ENCODE results near the gene SPEN. TPM values are rescaled to one million over a fixed set of nuclear protein-coding genes. Genes with fewer than 3 reads are reported as not detected.
"Not testable (repeated sequence)": the region's sequence is repeated elsewhere in the genome, so short reads cannot be mapped to it uniquely, and the experiment has no call there.

SPEN gene
- polyA plus RNA-seq, 1 experiment: 4.6 TPM

DNA sequence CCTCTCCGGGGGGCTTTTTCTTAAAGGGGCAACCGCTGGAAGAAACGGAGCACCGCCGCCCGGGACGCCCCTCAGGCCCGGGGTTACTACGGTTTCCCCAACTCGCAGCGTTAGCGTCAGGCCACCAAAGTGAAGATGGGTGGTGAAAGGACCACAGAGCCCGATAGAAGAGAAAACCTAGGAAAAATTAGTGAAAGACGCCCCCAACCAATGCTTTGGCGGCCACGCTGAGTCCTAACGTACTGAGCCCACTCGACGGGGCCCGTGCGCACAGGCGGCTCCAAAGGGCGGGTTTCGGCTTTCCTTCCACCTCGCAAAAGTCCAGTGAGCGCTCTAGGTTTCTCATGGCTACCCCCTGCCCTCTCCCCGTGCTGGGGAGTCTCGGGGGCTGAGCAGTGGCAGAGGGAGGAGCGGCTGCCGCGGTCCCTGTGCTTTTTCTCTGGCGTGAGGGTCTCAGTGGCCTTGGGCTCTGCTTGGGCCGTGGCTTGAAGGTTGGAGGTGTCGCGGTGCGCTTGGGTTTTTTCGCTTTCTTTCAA is 12.2 kb upstream of the SPEN start:
- H3K36me3 ChIP-seq (ENCODE audit: control insufficient read depth, insufficient read depth, low read length): no peaks in the 10 kb centered on the region
- ChIA-PET CTCF (no interaction called here), POLR2A (interaction anchor here (0.6 to 0.9 kb wide), 2 partner anchors 35 to 310 kb away, joined by 3 read pairs; no protein-coding TSS in a partner anchor)
- no peaks in the 10 kb centered on the region for H3K27me3 ChIP-seq (ENCODE audit: control insufficient read depth, insufficient read depth, low read length)
- H3K4me3 ChIP-seq (ENCODE audit: low read depth, low read length): peak overlapping the region; percentile 88
- no peak for DNase-seq (ENCODE audit: low read depth)
- TF ChIP-seq, protein P1, sequence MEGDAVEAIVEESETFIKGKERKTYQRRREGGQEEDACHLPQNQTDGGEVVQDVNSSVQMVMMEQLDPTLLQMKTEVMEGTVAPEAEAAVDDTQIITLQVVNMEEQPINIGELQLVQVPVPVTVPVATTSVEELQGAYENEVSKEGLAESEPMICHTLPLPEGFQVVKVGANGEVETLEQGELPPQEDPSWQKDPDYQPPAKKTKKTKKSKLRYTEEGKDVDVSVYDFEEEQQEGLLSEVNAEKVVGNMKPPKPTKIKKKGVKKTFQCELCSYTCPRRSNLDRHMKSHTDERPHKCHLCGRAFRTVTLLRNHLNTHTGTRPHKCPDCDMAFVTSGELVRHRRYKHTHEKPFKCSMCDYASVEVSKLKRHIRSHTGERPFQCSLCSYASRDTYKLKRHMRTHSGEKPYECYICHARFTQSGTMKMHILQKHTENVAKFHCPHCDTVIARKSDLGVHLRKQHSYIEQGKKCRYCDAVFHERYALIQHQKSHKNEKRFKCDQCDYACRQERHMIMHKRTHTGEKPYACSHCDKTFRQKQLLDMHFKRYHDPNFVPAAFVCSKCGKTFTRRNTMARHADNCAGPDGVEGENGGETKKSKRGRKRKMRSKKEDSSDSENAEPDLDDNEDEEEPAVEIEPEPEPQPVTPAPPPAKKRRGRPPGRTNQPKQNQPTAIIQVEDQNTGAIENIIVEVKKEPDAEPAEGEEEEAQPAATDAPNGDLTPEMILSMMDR (IDR thresholded peaks at IDR 0.05; ENCODE audit: insufficient read depth, low read depth, low read length): no peak

DNA sequence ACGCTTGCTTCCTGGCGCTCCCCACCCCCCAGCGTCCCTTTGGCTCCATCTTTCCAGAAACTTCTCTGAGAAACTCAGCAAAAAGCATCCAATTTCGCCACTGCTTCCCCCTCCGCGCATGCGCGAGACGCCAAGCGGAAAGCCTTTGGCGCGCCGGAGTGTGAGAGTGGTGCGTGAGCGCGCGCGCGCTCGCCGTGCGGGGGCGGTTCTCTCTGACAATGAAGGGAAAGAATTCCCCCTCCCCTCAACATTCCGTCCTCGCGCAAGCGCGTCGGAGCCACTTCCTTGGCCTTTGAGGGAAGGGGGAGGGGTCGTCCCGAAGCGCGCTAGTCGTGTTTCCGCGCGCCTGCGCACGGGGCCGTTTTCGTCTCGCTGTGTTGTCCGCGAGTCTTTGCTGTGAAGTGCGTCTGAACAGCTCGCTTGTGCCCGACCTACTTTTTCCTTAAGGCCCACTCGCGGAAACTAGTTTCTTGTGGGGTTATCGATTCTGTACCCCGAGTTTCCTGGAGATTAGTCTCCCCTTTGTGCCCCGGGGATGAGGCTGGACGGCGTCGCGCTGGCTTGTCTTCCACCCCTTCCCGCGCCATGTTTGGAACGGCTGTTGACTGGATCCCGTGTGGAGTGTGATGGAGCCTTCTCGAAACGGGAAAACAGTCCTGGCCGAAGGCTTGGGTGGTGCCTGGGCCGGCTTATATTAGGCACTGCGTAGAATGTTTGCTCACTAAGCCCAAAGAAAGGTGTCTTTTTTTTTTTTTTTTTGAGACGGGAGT is 11.6 kb upstream of the SPEN start:
- TF ChIP-seq, protein P1 (IDR thresholded peaks at IDR 0.05; ENCODE audit: insufficient read depth, low read depth, low read length): no peak
- Histone ChIP-seq H3K27me3 (ENCODE audit: control insufficient read depth, insufficient read depth, low read length) (no peaks in the 10 kb centered on the region), H3K36me3 (ENCODE audit: control insufficient read depth, insufficient read depth, low read length) (no peaks in the 10 kb centered on the region), H3K4me3 (ENCODE audit: low read depth, low read length) (peak overlapping the region; percentile 88)
- DNase-seq (ENCODE audit: low read depth): peak; percentile 98
- POLR2A ChIA-PET: interaction anchor here (0.6 to 0.9 kb wide), 2 partner anchors 35 to 310 kb away, joined by 3 read pairs; no protein-coding TSS in a partner anchor
- CTCF ChIA-PET: no interaction called here

DNA sequence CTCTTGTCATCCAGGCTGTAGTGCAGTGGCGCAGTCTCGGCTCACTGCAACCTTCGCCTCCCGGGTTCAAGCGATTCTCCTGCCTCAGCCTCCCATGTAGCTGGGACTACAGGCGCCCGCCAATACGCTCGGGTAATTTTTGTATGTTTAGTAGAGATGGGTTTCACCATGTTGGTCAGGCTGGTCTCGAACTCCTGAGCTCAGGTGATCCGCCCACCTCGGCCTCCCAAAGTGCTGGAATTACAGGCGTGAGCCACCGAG is 11.1 kb upstream of the SPEN start:
- DNase-seq (ENCODE audit: low read depth); H3K27me3 ChIP-seq (ENCODE audit: control insufficient read depth, insufficient read depth, low read length); H3K36me3 ChIP-seq (ENCODE audit: control insufficient read depth, insufficient read depth, low read length); CTCF ChIA-PET: not testable (repeated sequence)
- H3K4me3 ChIP-seq (ENCODE audit: low read depth, low read length): peak overlapping the region; percentile 54
- POLR2A ChIA-PET: interaction anchor here (0.9 kb wide), 1 partner anchor 36 kb away, joined by 3 read pairs; no protein-coding TSS in a partner anchor

DNA sequence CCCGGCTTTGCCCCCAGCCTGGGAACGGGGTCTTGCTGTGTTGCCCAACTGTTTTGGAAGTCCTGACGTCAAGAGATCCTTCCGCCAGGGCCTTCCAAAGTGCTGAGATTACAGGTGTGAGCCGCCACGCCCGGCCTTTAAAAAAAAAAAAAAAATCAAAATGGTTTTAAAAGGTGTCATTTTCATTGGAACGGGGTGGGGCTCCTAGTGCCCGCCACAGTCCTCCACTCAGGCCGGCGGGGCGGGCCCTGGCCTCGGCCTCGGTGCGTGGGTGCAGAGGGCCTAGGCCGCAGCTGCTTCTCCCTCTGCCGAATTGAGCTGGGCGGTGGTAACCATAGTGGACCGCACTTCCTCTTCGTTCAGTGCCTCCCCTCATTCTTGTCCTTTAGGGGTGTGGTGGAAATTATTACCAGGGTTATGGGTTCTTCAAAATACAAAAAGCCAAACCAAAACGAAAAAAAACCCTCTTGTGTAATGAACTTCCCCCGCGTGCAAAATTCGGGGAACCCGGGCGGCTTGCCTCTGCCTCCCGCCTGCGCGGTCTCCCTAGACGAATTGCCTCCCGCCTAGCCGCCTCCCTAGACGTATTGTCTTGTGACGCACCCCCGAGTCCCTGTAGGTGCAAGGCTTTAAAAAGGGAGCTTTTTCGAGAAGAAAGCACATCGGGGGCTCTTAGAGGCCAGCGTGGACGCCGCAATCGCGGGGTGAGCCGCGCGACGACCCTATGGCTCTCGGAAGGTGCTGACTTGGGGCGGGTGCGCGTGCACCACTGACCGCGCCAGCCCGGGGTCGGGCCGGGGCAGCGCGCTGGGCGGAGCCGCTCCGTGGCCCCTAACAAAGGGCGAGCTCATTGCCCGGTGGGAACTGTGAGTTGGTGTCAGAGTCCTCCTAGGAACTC is 10.5 kb upstream of the SPEN start:
- H3K27me3 ChIP-seq (ENCODE audit: control insufficient read depth, insufficient read depth, low read length): no peaks in the 10 kb centered on the region
- CTCF ChIA-PET: interaction anchor here (1.0 kb wide), 1 partner anchor 22 kb away, joined by 5 read pairs; no protein-coding TSS in a partner anchor
- POLR2A ChIA-PET: interaction anchor here (0.7 kb wide), 1 partner anchor 10 kb away, joined by 3 read pairs; the partner anchor contains the start of gene SPEN

DNA sequence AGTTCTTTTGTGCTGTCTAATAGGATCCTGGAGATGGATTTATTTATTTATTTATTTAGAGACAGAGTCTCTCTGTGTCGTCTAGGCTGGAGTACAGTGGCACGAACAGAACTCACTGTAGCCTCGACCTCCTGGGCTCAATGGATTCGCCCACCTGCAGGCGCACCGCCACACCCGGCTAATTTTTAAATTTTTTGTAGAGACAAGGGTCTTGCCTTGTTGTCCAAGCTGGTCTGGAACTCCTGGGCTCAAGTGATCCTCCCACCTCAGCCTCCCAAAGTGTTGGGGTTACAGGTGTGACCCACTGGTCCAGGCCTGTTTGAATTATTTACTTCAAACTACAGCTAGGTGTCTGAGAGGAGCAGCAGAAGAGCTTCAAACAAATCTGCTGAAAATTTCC is 9.6 kb upstream of the SPEN start:
- ChIA-PET POLR2A (no interaction called here), CTCF (interaction anchor here (1.0 kb wide), 1 partner anchor 23 kb away, joined by 5 read pairs; no protein-coding TSS in a partner anchor)
- Histone ChIP-seq H3K27me3 (ENCODE audit: control insufficient read depth, insufficient read depth, low read length) (no peaks in the 10 kb centered on the region), H3K36me3 (ENCODE audit: control insufficient read depth, insufficient read depth, low read length) (no peaks in the 10 kb centered on the region), H3K4me3 (ENCODE audit: low read depth, low read length) (no peak overlapping the region)
- TF ChIP-seq, protein P1 (IDR thresholded peaks at IDR 0.05; ENCODE audit: insufficient read depth, low read depth, low read length): no peak
- no peak for DNase-seq (ENCODE audit: low read depth)

More for the DNA sequence above, 10.5 kb upstream of the SPEN start:
- Histone ChIP-seq H3K4me3 (ENCODE audit: low read depth, low read length) (no peak overlapping the region), H3K36me3 (ENCODE audit: control insufficient read depth, insufficient read depth, low read length) (no peaks in the 10 kb centered on the region)
- no peak for DNase-seq (ENCODE audit: low read depth)
- TF ChIP-seq, protein P1 (IDR thresholded peaks at IDR 0.05; ENCODE audit: insufficient read depth, low read depth, low read length): no peak
